ENCODE measurements around the gene ADORA1. TPM values are rescaled to one million over a fixed set of nuclear protein-coding genes. Genes with fewer than 3 reads are reported as not detected.

Gene ADORA1
- total RNA-seq, 1 donor = 0.72 TPM

GRCh38 chr1:203173011-203173555 is 45.6 kb downstream of the ADORA1 start:
- no peak for DNase-seq (ENCODE audit: low read depth)
- H3K4me3 ChIP-seq (ENCODE audit: low read depth, low read length) = no peak overlapping the region
- TF ChIP-seq, protein P1, sequence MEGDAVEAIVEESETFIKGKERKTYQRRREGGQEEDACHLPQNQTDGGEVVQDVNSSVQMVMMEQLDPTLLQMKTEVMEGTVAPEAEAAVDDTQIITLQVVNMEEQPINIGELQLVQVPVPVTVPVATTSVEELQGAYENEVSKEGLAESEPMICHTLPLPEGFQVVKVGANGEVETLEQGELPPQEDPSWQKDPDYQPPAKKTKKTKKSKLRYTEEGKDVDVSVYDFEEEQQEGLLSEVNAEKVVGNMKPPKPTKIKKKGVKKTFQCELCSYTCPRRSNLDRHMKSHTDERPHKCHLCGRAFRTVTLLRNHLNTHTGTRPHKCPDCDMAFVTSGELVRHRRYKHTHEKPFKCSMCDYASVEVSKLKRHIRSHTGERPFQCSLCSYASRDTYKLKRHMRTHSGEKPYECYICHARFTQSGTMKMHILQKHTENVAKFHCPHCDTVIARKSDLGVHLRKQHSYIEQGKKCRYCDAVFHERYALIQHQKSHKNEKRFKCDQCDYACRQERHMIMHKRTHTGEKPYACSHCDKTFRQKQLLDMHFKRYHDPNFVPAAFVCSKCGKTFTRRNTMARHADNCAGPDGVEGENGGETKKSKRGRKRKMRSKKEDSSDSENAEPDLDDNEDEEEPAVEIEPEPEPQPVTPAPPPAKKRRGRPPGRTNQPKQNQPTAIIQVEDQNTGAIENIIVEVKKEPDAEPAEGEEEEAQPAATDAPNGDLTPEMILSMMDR (IDR thresholded peaks at IDR 0.05; ENCODE audit: insufficient read depth, low read length) = no peak

GRCh38 chr1:203173566-203173965 is 46.0 kb downstream of the ADORA1 start:
- no peak overlapping the region for H3K4me3 ChIP-seq (ENCODE audit: low read depth, low read length)
- TF ChIP-seq, protein P1 (IDR thresholded peaks at IDR 0.05; ENCODE audit: insufficient read depth, low read length) = no peak
- DNase-seq (ENCODE audit: low read depth) = no peak

DNA sequence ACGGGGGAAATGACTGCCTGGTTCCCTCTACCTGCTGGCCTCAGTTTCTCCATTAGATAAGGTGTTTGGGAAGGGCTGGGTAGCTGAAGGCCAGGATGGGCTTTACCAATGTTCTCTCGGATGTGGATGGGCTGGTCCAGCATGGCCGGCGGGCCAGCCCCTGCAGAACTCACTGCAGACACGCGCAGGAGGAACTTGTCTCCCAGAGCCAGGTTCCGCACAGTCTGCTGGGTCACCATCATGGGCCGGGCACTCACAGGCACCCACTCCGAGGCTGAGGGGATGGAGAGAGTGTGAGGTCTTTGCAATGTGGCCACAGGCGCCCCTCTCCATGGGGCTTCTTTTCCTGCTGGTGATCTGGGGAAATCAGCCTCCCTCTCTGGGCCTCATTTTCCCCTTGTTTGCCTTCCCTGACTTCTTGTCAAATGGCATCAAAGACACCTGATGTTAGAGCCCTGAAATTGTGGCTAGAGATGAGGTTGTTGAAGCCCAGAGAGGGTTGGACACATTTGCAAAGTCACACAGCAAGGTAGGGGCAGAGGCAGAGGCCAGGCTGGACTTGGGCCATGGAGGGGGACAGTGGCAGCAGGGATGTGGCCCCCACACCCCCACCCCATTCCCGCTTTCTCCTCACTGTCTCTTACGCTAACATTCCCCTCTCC is 46.9 kb downstream of the ADORA1 start:
- H3K4me3 ChIP-seq (ENCODE audit: low read depth, low read length) = no peak overlapping the region
- DNase-seq (ENCODE audit: low read depth) = no peak
- TF ChIP-seq, protein P1 (IDR thresholded peaks at IDR 0.05; ENCODE audit: insufficient read depth, low read length) = no peak

GRCh38 chr1:203175237-203175826 is 47.8 kb downstream of the ADORA1 start, which contains the start of gene MYBPH:
MYBPH (minus strand) TSS chr1:203175826; CDS start chr1:203175755, 71 bp downstream.
- TF ChIP-seq, protein P1 (IDR thresholded peaks at IDR 0.05; ENCODE audit: insufficient read depth, low read length) = no peak
- H3K4me3 ChIP-seq (ENCODE audit: low read depth, low read length) = no peak within 1 kb of the TSS
- DNase-seq (ENCODE audit: low read depth) = no peak

- H3K4me3 ChIP-seq (ENCODE audit: low read depth, low read length) = no peak overlapping the region
- TF ChIP-seq, protein P1 (IDR thresholded peaks at IDR 0.05; ENCODE audit: insufficient read depth, low read length) = no peak
Measured at GRCh38 chr1:203175827-203176241, 48.3 kb downstream of the ADORA1 start.

GRCh38 chr1:203176273-203177035 is 48.9 kb downstream of the ADORA1 start:
- TF ChIP-seq, protein P1 (IDR thresholded peaks at IDR 0.05; ENCODE audit: insufficient read depth, low read length) = no peak
- no peak overlapping the region for H3K4me3 ChIP-seq (ENCODE audit: low read depth, low read length)
- no peak for DNase-seq (ENCODE audit: low read depth)

More at GRCh38 chr1:203175827-203176241, 48.3 kb downstream of the ADORA1 start:
- no peak for DNase-seq (ENCODE audit: low read depth)
